H1 (cell line): ENCODE results near the gene EFCAB6. TPM values are rescaled to one million over a fixed set of nuclear protein-coding genes. Genes with fewer than 3 reads are reported as not detected.

Experiments used
- BRCA1 ChIP-seq: IDR thresholded peaks from 2 replicates; pipeline ENCODE4 v1.6.1; 2012; ENCODE audit warnings: low read depth, low read length, improper control_type of control experiment
- CHD2 ChIP-seq: IDR thresholded peaks from 2 replicates; pipeline ENCODE4 v1.6.1; 2012; ENCODE audit warnings: low read length, improper control_type of control experiment
- CHD7 ChIP-seq: fragments of 300-600 bp; sonication (generic); IDR thresholded peaks from 2 replicates; pipeline ENCODE4 v1.7.1; 2012; ENCODE audit warnings: low read length, moderate library complexity, mild to moderate bottlenecking, inconsistent platforms; ENCODE audit not compliant: insufficient replicate concordance
- JUN ChIP-seq: IDR thresholded peaks from 2 replicates; pipeline ENCODE4 v1.6.1; 2011; ENCODE audit warnings: low read depth, mild to moderate bottlenecking, improper control_type of control experiment, low read length
- KDM1A ChIP-seq: fragments of 200-600, 300-600 bp; sonication (generic); IDR thresholded peaks from 2 replicates; pipeline ENCODE4 v1.7.1; 2016; ENCODE audit warnings: mild to moderate bottlenecking, low read length, borderline replicate concordance
- polyA plus RNA-seq, 7 experiments: library from polyadenylated mRNA; depleted of rRNA in 3 of 7; stranded (reverse) in 5 of 7; unstranded in 2 of 7; fragments of >200 nt in 5 of 7; fragments of 200-250 nt in 2 of 7; gene quantifications; 1 replicate in 5 of 7; 2 replicates in 1 of 7; 4 replicates in 1 of 7; pipeline versions ENCODE4 v1.2.1 to v1.2.3, GENCODE V29; 2011 to 2013; ENCODE audit warnings: missing spikeins in 2 of 7, mixed read lengths in 2 of 7
- total RNA-seq: library from RNA; stranded (reverse); fragmentation: NEBNext Ultra II Directional; extraction: Animal tissue kit (Norgen Biotek cat#: 25700); gene quantifications from 2 replicates; pipeline ENCODE4 v1.2.1, GENCODE V29; 2021

EFCAB6 gene
- total and polyA plus RNA-seq, 2 of the 8 experiments (the other 6 are each of a cell fraction or from before 2014, with no cell fraction given): 0.32 to 1.7 TPM

GRCh38 chr22:43564859-43565258 is 247.2 kb downstream of the EFCAB6 start (continued):
- TF ChIP-seq CHD7 (no peak), JUN (no peak), BRCA1 (no peak), CHD2 (no peak), KDM1A (no peak)
